Measurements from ENCODE around the gene CBX7.

Gene CBX7

DNA sequence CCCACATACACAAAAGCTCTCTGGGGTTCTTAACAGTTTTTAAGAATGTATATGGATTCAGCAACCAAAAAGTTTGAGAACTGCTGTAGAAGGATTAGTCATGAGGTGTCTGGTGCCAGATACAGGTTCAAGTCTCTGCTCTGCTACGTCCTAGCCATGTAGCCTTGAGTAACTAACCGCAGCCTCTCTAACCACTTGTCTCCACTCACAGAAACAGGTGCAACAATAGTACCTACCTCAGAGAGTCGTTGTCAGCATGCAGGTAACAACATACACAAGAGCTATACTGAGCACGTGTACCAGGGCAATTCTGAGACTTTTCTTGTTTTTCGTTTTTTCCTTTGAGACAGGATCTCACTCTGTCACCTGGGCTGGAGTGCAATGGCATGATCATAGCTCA lies 26.9 kb downstream of the CBX7 start:
- DNase-seq (ENCODE audit: low read depth in 2 of 2) = no peak

DNA sequence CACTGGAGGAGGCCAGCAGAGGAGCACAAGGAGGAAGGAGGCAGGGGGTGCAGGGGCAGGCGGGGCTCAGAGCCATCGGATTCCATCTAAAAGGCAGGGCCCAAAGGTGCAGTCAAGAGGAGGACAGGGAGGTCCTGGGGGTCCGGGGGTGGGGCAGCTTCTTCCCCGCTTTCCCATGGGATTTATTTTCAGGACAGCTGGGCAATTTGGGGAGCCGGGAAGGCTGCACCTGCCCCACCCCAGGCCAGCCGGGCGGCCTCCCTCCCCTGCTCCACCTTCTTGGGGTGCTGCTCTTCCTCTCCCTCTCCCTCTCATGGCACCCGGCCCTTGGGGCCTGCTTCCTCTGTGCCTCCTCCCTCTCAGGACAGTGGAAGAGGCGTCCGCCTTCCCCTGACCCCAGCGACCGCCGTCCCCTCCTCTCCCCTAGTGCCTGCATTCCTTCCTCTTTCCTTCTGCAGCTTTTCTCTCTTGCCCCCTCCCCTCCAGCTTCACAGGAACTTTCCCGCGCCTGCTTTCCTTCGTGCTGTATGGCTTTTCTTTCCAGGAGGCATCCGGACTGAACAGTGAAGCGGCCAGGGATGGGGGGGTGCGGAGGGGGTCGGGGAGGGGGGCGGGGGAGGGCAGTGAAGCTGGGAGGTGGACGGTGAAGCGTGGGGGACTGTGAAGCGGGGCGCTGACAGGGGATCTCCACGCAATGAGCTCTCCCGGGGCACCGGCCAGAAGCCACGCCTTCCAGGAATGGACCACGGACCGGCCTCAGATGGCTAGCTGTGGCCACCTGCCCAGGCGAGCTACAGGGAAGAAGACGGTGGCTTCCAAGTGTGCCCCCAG lies 28.5 kb downstream of the CBX7 start:
- no peak for DNase-seq (ENCODE audit: low read depth in 2 of 2)

DNA sequence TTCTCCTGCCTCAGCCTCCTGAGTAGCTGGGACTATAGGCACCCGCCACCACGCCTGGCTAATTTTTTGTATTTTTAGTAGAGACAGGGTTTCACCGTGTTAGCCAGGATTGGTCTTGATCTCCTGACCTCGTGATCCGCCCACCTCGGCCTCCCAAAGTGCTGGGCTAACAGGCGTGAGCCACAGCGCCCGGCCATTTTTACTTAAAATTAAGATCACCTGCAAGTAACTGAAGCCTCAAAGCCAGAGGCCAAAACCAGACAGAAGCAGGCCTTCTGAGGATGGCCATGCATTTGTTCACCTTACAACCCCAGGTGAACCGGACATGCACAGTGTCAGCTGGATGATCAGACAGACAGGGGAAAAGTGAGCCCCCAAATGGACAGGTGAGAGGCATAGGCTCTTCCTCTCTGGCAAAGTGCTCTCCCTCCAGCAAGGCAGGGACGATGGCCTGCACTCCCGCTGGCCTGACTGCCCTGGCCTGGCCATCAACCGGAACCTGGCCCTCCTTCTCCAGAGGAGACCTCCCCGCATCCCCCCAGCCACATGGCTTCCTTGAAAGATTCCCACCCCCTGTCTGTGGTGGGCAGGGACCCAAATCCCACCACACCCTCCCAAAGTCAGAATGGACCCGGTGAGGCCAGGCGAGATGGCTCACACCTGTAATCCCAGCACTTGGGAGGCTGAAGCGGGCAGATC lies 29.6 kb downstream of the CBX7 start:
- DNase-seq (ENCODE audit: low read depth in 2 of 2) = no peak

DNA sequence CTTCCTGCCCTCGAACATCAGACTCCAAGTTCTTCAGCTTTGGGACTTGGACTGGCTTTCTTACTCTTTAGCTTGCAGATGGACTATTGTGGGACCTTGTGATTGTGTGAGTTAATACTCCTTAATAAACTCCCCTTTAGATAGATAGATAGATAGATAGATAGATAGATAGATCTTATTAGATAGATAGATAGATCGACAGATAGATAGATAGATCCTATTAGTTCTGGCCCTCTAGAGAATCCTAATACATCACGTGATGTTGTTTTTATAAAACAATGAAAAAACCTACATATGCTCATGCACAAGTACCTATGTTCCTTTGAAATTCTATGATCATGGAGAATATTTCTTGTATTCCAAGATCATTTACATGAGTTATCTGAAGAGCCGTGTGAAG lies 31.5 kb downstream of the CBX7 start:
- no peak for DNase-seq (ENCODE audit: low read depth in 2 of 2)

DNA sequence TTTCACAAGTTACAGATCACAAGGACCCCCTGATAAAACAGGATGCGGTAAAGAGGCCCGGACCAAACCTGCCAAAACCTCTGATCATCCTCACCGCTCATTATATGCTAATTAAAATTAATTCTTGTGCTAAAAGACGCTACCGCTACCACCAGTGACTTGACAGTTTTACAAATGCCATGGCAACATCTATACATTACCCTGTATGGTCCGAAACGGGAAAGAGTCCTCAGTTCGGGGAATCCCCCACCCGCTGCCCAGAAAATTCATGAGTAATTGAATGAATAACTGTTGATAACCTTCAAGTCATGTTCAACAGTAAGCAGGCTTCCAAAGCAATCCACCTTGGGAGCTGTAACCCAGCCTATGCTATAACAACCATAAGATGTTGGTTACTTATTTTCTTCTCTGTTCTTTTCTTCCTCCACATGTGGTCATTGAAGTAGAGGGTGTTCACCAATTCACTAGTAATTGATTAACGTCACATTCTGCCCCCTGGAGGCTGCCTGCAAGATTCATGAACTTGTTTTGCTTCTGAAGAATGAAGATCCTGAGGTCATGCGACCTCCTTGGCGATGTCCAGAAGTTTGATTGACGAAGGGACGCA lies 34.8 kb downstream of the CBX7 start:
- peak; percentile 62 to 66 for DNase-seq (ENCODE audit: low read depth in 2 of 2)

DNA sequence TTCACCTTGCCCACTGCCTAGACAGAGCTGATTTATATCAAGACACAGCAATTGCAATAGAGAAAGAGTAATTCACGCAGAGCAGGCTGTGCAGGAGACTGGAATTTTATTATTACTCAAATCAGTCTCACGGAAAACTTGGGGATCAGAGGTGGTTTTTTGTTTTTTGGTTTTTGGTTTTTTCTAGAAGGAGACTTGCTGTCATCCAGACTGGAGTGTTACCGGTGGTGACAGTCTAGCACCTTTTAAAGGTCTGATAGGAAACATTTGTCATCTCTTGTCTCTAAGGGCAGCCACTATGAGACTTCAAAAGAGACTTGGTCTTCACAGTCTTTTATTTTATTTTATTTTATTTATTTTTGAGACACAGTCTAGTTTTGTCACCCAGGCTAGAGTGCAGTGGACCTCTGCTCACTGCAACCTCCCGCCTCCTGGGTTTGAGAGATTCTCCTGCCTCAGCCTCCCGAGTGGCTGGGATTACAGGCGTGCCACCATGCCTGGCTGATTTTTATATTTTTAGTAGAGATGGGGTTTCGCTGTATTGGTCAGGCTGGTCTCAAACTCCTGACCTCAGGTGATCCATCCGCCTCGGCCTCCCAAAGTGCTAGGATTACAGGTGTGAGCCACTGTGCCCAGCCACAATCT lies 36.4 kb downstream of the CBX7 start:
- DNase-seq (ENCODE audit: low read depth in 2 of 2) = no peak

DNA sequence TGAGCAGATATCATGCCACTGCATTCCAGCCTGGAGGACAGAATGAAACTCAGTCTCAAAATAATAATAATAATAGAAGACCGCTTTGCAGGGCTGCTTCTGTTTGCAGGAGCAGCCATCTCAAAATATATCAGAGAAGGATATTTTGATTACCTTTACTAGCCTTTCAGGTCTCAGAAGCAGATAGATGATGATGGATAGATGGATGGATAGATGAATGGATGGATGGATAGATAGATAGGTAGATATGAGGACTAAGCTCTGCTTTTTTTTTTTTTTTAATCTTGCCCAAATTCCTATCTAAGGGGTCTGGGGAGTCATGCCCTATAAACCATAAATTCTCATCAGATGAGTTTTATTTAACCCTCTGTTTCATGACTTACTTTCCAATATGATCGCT lies 36.9 kb downstream of the CBX7 start:
- no peak for DNase-seq (ENCODE audit: low read depth in 2 of 2)

DNA sequence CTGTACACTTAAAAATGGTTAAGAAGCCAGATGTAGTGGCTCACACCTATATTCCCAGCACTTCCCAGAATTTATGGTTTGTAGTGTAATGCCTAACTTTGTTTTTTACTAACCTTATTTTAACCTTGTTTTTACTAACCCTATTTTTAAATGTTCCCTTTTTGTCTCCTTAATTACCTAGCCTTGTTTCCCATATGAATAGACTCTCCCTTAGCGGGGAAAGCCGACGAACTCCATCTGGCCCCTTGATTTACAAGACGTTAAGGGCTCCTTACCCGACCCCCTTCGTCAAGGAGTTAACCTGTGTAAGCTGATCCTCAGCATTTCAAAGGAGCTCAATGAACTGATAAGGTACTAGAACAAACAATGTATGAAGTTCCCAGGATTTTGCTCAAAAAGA lies 38.4 kb downstream of the CBX7 start:
- DNase-seq (ENCODE audit: low read depth in 2 of 2) = no peak

DNA sequence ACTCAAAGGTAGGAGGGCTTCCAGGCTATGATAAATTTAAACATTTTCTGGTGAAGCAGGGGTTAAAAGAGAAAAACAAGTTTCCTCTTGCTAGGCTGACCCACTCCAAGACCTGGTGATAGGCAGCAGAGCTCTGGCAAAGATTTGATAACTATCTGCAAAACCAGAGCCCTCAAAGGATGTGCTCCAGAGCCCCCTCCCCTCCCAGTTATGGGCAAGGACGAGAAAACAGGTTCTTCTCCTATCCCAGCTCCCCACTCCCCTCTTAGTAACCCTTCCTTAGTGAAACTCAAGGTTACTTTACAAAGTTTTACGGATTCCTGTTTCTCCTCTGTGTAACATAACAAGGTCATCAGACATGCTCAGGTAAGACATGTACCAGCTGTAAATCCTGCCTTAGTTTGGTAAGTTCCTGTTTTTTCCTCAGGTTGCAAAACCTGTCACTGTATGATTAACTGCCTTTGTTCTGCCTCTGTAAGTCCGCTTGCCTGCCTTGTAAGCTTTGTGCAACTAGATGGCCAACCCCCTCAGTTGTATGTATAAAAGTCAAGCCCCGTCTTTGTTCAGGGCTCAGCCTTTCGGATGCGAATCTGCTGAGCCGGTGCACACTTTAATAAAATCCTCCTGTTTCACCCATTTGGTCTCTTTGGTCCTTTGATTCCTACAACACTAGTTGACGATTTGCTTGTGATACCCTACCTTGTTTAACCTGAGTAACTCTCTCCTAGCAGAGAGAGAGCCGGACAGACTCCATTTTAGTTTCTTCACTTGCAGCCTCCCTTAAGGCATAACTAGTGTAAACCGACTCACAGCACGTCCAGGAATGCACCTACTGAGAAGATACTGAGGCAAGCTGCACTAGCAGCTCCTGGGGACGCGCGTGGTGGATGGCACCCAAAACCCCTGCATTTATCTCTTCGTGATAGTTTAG lies 41.6 kb downstream of the CBX7 start:
- DNase-seq (ENCODE audit: low read depth in 2 of 2) = no peak

DNA sequence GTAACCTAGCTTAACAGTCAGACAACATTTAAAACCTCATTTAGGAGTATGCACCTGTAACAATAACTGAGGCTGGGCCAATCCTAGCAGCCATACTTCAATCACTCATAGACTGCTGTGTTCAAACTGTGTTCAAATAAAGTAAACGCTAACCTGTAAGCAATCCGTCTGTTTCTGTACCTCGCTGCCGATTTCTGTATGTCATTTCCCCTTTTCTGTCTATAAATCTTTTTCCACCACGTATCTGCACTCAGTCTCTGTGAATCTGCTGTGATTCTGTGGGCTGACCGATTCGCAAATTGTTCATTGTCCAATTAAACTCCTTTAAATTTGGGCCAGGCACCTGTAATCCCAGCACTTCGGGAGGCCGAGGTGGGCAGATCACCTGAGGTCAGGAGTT lies 43.1 kb downstream of the CBX7 start:
- no peak for DNase-seq (ENCODE audit: low read depth in 2 of 2)

DNA sequence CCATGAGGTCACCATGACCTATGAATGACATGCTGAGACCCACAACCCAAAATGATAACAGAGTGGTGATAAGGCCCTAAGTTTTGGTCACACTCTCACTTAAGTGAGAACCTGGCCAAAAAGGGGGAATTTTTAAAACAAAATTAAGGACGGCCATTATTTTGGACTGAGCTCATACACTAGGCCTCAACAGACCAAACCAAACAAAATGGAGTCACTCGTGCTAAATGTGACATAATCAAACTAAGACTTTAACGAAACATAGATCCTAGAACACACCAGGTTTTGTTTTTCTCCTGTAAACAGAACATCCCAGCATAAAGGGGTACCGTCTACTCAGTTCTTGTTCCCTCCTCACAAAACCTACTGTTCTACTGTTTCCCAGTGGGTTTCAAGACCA lies 44.0 kb downstream of the CBX7 start:
- DNase-seq (ENCODE audit: low read depth in 2 of 2) = no peak

DNA sequence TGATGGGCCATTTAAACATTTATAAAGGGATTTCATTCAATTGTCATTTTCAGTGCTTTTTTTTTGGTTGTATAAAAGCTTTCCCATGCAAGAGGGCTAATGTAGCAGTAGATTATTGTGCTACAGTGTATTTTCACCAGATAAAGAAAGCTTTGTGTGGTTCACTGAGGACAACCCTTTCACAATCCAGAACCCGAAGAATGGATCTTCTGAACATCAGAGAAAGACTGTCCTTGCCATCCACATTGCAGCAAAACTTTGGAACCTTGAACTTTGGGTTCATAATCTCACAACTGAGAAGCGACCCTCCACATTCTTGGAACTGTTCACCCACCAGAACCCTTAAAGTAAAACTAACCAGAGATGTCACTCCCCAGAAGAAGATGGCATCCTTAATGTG lies 46.2 kb downstream of the CBX7 start:
- DNase-seq (ENCODE audit: low read depth in 2 of 2) = no peak

DNA sequence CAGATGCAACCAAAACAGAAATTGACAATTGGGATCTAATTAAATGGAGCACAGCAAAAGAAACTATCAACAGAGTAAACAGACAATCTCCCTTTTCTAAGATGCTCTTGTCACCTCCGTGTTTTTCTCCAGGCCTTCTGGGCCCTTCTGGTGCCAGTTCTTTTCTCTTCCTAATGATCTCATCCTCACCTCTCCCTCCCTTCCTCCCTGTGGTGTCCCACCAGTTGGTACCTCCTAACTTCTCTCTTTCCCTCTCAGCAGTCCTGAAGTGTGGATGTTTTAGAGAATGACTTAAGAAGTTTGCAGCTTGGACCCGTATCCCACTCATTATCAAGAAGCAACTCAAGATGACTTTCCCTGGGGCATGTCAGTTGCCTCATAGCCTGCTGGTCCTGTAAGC lies 49.0 kb downstream of the CBX7 start:
- no peak for DNase-seq (ENCODE audit: low read depth in 2 of 2)

DNA sequence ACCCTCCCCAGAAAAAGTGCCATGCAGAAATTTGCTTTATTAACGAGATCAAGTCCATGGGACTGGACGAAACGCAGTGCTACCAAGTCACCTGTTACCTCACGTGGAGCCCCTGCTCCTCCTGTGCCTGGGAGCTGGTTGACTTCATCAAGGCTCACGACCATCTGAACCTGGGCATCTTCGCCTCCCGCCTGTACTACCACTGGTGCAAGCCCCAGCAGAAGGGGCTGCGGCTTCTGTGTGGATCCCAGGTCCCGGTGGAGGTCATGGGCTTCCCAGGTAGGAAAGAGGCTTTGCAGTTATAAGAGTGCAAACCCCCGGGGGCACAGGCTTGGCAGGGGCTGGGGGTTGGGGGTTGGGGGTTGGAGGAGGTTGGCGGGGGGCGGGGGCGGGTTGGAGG lies 51.3 kb downstream of the CBX7 start:
- DNase-seq (ENCODE audit: low read depth in 2 of 2) = no peak

DNA sequence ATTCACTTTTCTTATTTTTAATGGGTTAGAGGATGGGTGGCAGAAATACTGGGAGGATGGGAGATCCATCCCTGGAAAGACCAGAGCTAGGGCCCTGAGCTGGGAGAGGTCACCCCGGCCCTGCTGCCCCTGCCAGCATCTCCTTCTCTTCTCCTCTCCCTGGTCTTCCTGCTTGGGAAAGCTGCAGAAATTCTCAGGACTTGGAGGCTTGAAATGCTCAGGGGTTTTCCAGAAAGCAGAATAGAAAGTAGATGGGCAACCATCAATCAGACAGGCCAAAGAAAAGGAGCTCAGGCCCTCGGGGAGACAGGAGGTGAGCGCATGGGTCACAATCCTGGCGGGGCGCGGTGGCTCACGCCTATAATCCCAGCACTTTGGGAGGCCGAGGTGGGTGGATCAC lies 53.9 kb downstream of the CBX7 start:
- no peak for DNase-seq (ENCODE audit: low read depth in 2 of 2)

DNA sequence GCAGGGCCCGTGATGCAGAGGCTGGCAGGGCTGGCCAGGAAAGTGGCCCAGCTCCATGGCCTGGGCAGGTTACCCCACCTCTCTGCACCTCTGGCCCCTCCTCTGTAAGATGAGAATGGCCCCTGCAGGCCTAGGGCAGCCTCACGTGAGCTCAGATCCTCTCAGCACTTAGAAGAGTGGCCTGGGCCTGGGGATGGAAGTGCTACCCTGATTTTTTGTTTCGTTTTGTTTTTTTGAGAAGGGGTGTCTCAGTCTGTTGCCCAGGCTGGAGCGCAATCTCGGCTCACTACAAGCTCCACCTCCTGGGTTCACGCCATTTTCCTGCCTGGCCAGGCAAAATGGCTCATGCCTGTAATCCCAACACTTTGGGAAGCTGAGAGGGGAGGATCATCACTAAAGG lies 54.5 kb downstream of the CBX7 start:
- no peak for DNase-seq (ENCODE audit: low read depth in 2 of 2)

DNA sequence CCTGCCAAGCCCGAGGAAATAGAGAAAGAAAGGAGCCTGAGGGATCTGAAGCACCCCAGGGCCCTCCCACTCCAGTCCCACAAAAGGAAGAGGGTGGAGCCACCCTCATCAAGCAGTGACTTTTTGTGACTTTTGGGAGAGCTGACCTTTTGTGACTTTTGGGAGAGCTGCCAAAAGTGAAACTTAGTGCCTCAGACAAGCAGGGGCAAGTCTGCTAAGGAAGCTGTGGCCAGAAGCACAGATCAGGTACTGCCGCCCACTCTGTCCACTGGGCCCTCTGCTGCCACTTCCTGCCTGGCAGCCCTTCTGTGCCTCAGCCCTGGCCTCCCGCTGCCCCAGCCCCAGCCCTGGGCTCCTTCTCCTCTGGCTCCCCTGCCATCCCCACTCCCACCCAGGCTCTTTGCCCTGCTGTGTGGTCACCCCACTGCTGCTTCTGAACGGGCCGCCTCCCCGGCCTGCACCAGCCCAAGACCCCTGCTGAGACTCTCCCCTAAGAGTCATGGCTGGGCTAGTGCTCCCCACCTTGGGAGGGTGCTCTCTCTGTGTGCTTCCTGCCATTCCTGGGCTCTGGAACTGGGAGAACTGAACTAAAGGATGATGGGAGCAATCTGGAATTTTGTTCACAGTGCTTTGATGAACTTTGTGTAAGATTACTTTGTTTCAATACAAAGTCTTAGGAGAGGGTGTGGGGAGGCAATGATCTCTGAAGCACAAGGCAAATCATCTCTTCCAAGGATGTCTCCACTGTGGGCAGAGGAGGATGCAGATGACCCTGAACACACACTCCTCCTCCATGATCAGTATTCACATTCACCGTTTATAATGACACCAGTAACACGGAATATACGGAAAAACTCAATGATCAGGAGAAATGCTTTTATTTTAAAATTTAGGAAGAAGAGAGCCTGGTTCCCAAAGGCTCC lies 55.1 kb downstream of the CBX7 start, which contains the start of gene APOBEC3H:
Gene APOBEC3H, plus strand, starts transcription at position 147 of the 923 bp plus-strand sequence. CDS start 3,035 bp downstream, outside the sequence.
- DNase-seq (ENCODE audit: low read depth in 2 of 2) = no peak

DNA sequence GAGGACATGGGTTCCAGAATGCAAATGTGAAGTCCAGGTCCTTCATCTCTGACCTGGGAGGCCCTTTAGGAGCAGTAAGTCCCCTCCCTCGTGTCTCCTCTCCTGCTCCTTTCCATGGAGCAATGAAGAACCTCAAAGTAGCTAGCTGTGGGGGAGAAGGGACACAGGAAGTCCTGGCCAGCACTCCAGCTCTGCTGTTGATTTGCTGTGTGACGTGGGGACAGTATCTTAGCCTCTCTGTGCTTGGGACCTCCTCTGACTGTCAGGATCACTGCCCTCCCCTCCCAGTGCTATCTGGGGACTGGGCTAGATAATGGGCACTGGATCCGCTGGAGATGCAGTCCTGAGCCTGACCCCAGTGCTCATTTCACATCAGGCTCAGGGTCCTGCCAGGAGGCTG lies 56.5 kb downstream of the CBX7 start:
- no peak for DNase-seq (ENCODE audit: low read depth in 2 of 2)

DNA sequence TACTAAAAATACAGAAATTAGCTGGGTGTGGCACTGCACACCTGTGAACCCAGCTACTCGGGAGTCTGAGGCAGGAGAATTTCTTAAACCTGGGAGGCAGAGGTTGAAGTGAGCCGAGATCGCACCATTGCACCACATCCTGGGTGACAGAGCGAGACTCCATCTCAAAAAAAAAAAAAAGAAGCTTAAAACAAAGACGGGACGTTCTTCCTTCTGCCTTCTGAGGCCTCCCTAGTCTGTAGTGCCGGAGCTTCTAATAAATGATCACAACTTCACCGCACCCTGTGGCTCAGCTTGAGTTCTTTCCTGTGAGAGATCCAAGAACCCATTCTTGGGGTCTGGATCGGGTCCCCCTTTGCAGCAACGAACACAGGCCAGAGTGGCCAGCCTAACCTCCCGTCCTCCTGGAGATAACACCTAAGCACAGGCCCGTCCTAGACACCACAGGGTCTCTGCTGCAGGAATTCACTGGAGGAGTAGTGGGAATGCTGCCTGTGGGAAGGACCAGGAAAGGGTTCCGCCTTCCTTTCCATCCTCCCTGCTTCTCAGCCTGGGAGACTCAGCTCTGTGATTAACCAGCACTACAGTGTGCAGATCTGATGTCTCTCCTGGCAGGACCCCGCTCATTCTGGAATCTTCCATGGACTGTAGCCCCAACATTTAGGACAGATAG lies 57.6 kb downstream of the CBX7 start:
- no peak for DNase-seq (ENCODE audit: low read depth in 2 of 2)

All from activated CD8-positive, alpha-beta memory T cell treated with anti-CD3 and anti-CD28 coated beads for 4 hours (primary cell).